HG02571 (cell line): ENCODE data around the gene PTPRM.

Source experiments
- ATAC-seq: cut with Tn5 transposase; IDR thresholded peaks from one replicate; pipeline ENCODE4 v1.9.1; 2021; ENCODE audit warnings: mild to moderate bottlenecking, moderate library complexity; ENCODE audit not compliant: unreplicated experiment

The PTPRM gene

GRCh38 chr18:7567474-7568425 lies 634 bp downstream of the PTPRM start:
- ATAC-seq, result no peak

- ATAC-seq, result no peak
These were observed 1.3 kb downstream of the PTPRM start for GRCh38 chr18:7568426-7568825.

DNA sequence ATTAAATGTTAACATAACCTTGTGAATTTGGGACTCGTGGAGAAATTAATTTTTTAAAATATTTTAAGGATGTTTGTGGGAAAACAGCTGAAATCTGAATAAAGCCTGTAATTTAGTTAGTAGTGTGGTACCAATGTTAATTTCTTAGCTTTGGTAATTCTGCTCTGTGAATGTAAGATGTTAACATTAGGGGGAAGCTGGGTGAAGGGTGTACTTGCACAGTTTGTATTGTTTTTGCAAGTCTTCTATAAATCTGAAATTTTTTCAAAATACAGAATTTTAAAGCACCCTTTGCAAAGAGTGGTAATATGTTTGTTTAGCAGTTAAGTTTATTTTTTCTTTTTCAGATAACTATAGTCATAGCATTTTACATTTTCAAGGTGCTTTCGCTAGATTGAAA lies 4.5 kb downstream of the PTPRM start:
- no peak for ATAC-seq

DNA sequence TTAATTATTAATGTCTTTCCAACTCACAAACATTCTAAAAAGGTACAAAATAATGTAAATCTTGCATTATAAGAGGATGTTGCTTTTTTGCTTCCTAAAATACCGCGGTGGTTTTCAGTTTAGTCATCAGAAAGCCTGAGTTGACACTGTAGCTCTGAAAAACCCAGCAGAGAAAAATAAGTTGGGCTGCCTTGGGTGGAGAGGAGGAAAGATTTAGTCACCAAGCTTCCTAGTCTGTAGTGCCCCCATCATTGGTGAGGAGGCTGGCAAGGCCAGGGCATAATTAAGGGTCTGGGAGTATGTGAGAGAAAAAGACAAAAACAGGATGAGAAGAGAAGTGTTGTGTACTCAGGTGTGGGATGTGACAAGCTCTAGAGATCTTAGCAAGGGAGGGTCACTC lies 5.7 kb downstream of the PTPRM start:
- ATAC-seq, result no peak

DNA sequence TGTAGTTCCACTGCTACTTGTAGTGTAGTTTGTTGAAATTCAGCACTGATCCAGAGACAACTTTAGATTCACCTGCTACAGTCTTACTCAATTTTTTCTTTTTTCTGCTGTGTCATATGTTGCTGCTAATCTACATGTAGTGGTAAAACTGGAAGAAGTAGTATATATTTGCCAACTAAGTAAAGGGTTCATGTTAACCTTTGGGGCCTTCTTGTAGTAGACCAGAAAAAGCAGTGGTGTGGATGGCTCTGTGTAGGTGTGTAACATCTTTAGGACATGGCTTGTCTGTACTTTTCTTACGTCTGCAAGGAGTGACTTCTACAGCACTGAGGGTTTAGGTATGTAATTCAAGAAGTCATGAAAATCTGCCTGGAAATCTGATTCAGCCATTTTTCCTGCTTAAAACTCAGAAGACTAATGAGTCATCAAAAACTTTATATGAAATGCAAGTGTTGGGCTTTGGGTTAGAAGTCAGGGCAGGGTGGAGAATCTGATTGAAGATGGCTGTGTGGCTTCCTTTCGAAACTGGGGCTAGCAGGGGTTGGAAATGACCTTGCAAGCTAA lies 8.4 kb downstream of the PTPRM start:
- no peak for ATAC-seq

GRCh38 chr18:7576077-7576476 lies 9.0 kb downstream of the PTPRM start:
- ATAC-seq, result no peak

GRCh38 chr18:7576685-7577084 lies 9.6 kb downstream of the PTPRM start:
- ATAC-seq, result no peak

DNA sequence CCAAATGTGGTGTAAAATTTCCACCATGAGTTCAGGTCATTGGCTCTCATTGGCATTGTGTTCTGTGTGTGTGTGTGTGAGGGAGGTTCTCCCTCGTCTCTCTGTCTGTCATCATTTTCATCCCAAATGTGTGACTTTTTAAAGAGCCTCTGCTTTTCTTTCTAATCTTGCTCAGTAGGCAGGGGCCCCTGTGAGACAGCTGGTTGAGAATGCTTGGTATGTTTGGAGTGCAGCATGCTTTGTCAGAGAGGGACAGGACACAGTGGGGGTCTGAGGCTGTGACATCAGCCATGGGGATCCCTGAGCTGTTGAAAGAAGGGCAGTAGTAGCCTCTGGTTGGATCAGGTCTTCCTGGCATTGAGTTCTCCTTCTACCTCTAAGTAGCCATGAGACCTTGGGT lies 10.6 kb downstream of the PTPRM start:
- ATAC-seq, result no peak

- ATAC-seq, result no peak
These were observed 12.2 kb downstream of the PTPRM start for GRCh38 chr18:7579176-7579917.

GRCh38 chr18:7579918-7580542 lies 12.9 kb downstream of the PTPRM start:
- no peak for ATAC-seq

GRCh38 chr18:7584646-7585275 lies 17.6 kb downstream of the PTPRM start:
- ATAC-seq, result no peak

- no peak for ATAC-seq
These were observed 18.2 kb downstream of the PTPRM start for GRCh38 chr18:7585276-7585670.

GRCh38 chr18:7586379-7586778 lies 19.3 kb downstream of the PTPRM start:
- no peak for ATAC-seq

- ATAC-seq, result no peak
These were observed 23.9 kb downstream of the PTPRM start for GRCh38 chr18:7590826-7591560.

- ATAC-seq, result no peak
These were observed 25.4 kb downstream of the PTPRM start for GRCh38 chr18:7592305-7593071.

DNA sequence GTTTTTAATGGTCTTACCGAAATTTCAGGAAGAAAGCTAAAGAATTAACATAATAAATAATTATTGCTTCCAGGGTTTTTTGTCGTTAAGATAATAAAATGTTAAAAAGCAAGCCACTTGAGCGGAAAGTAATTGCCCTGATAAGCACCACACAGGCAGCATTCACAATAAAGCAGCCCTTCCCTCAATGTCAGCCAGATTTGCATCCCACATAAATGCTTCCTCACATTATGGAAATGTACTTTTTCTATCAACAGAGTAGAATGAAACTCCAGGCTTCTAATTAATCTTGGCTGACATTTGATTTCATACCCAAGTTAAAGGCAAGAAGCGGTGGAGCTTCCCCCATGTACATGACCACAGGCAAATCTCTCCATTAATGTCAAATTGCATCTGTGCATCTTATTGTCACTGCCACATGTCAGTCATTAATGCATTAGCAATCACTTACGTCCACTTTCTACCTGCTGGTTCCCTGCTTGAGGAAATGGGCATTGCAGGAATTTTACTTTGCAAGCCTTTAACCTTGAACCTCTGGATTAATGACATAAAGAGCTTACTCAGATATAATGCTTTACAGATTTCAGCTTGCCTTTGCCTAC lies 26.2 kb downstream of the PTPRM start:
- ATAC-seq, result no peak

DNA sequence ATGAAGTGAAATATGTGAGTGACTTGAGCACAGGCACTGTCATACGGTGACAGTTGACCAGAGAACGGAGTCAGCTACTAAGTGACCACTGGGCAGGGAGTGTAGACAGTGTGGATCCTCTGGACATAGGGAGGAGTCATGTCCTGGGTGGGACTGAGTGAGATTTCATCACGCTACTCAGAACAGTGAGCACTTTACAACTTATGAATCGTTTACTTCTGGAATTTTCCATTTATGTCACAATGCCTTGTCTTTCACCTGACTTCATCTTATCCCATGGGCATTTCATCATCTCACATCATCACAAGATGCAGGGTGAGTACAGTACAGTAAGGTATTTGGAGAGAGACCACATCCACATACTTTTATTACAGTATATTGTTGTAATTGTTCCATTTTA lies 29.0 kb downstream of the PTPRM start:
- ATAC-seq, result no peak

DNA sequence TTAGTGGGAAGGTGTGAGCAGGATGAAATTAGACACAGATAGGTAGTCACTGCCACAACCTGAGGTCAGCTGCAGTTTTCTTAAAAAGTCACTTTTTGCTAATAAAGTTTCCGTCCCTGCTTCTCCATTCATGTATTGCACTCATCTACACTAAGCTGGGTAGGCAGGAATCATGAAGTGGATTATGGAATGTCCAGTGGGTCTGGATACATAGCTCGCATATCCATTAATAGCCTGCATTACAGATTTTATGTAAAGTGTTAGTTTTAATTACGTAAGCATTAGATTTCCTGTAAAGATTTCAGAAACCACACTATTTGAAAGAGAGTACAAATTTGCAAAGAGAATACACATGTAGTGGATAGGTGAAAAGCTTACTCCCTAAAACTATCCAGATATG lies 30.4 kb downstream of the PTPRM start:
- no peak for ATAC-seq
